ENCODE data around the gene SRXN1. TPM values are rescaled to one million over a fixed set of nuclear protein-coding genes. Genes with fewer than 3 reads are reported as not detected.
A peak's percentile ranks its signal among the peaks of the same experiment; 100 is the strongest.

SRXN1 gene
- total and polyA plus RNA-seq, 9 of the 15 experiments (the other 6 are each of a cell fraction or from before 2014, with no cell fraction given) = 6.8 to 36.4 (median 21.6) TPM

DNA sequence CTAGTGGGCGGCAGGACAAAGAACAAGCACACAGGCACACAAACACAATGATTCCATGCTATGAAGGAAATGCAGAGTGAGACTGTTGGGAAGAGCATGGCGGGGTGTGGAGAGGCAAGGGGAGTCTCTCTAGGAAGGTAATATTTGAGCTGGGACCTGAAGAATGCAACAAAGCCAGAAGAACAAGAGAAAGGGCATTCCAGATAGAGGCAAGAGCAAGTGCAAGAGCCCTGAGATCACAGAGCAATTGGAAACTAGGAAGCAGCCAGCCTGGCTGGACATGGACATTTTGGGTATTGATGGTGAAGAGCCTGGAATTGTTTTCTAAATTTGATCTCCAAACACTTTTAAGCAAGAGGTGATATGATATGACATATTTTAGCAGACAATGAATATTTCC lies 15.4 kb downstream of the SRXN1 start (continued):
- TF ChIP-seq, protein P1, sequence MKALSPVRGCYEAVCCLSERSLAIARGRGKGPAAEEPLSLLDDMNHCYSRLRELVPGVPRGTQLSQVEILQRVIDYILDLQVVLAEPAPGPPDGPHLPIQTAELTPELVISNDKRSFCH (CRISPR knock-in tag; IDR thresholded peaks at IDR 0.05) = no peak
- TF ChIP-seq, protein P1 (tag; IDR thresholded peaks at IDR 0.05) = no peak
- TF ChIP-seq SUPT5H (IDR thresholded peaks at IDR 0.05) (no peak), YBX1 (IDR thresholded peaks at IDR 0.05) (no peak), COPS2 (conservative IDR thresholded peaks at IDR 0.05) (no peak), MYNN (IDR thresholded peaks at IDR 0.05) (no peak), MYNN (CRISPR knock-in tag; IDR thresholded peaks at IDR 0.05) (no peak)

GRCh38 chr20:635893-636338 lies 17.1 kb downstream of the SRXN1 start:
- peaks cover 0 to 23% of the 10 kb centered on the region in 2 experiments; a peak in 2 of 5 replicates for H3K27me3 ChIP-seq (ENCODE audit: control insufficient read depth in 2 of 2, insufficient read depth in 2 of 2, low read length in 2 of 2)
- no peaks in the 10 kb centered on the region for H3K79me2 ChIP-seq (ENCODE audit: control insufficient read depth, insufficient read depth, low read length)
- peaks cover 0 to under 1% of the 10 kb centered on the region in 2 experiments; a peak in 2 of 5 replicates for H3K4me1 ChIP-seq (replicated peaks in 1 of 2; ENCODE audit: control insufficient read depth in 2 of 2, insufficient read depth in 2 of 2, low read length in 2 of 2)
- peaks cover 3% of the 10 kb centered on the region; the same call in 1 of the 2 replicates for H4K20me1 ChIP-seq (replicated peaks; ENCODE audit: control insufficient read depth, insufficient read depth, low read length)
- WGBS (ENCODE audit: insufficient coverage, low coverage, missing lambda C conversion rate) = 8% methylated on average over 7 of the region's 7 CpGs
- no peaks in the 10 kb centered on the region for H3K9me3 ChIP-seq (replicated peaks; ENCODE audit: control insufficient read depth, insufficient read depth, low read depth, low read length)
- intact Hi-C loops (cut with micrococcal nuclease) = no loop called here
- no peak overlapping the region for H3K4me3 ChIP-seq
- H2AFZ ChIP-seq (ENCODE audit: low read depth, low read length) = no peak overlapping the region
- no peaks in the 10 kb centered on the region for H3K9me1 ChIP-seq (ENCODE audit: control insufficient read depth, insufficient read depth, low read length)
- H3K36me3 ChIP-seq (ENCODE audit: control insufficient read depth, insufficient read depth, low read length) = no peaks in the 10 kb centered on the region
- DNase-seq (ENCODE audit: extremely low read depth in 1 of 4, low spot score in 3 of 4) = no peak
- no peak overlapping the region for H3K9ac ChIP-seq (ENCODE audit: insufficient read depth in 1 of 2, low read depth in 2 of 2, low read length in 2 of 2)
- no TSS peak for BruUV-seq (replicated peaks)
- ChIA-PET CTCF (ENCODE audit: low intra/inter-chr PET ratio) (no interaction called here), POLR2A (interaction anchor here (1.0 kb wide), 1 partner anchor 16 kb away, joined by 4 read pairs; no protein-coding TSS in a partner anchor)
- no peak for ATAC-seq
- H3K4me2 ChIP-seq (ENCODE audit: insufficient read depth, low read length) = no peak overlapping the region
- H3K27ac ChIP-seq (ENCODE audit: extremely low read depth, low read depth, low read length) = no peak overlapping the region
- FAIRE-seq = no peak
- in situ Hi-C loops (cut with MboI) = no loop called here
- TF ChIP-seq ZNF174 (CRISPR knock-in tag; IDR thresholded peaks at IDR 0.05) = no peak
- TF ChIP-seq NFIC (IDR thresholded peaks at IDR 0.05) = peak; percentile 40; the same call in 1 of the 2 replicates
- no peak for TF ChIP-seq PBX2 (CRISPR knock-in tag; IDR thresholded peaks at IDR 0.05; ENCODE audit: low read depth)
- 0 out of 2 replicates have a peak, but pooled peaks have one; percentile 12 for TF ChIP-seq PBX2 (tag; conservative IDR thresholded peaks at IDR 0.05; ENCODE audit: low read depth)
- no peak for TF ChIP-seq ZNF282 (CRISPR knock-in tag; IDR thresholded peaks at IDR 0.05)
- TF ChIP-seq SNRNP70 (optimal IDR thresholded peaks at IDR 0.05; ENCODE audit: low read depth, low read length) = no peak
- TF ChIP-seq, protein P2, sequence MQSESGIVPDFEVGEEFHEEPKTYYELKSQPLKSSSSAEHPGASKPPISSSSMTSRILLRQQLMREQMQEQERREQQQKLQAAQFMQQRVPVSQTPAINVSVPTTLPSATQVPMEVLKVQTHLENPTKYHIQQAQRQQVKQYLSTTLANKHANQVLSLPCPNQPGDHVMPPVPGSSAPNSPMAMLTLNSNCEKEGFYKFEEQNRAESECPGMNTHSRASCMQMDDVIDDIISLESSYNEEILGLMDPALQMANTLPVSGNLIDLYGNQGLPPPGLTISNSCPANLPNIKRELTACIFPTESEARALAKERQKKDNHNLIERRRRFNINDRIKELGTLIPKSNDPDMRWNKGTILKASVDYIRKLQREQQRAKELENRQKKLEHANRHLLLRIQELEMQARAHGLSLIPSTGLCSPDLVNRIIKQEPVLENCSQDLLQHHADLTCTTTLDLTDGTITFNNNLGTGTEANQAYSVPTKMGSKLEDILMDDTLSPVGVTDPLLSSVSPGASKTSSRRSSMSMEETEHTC (IDR thresholded peaks at IDR 0.05) = no peak
- TF ChIP-seq, protein P3, sequence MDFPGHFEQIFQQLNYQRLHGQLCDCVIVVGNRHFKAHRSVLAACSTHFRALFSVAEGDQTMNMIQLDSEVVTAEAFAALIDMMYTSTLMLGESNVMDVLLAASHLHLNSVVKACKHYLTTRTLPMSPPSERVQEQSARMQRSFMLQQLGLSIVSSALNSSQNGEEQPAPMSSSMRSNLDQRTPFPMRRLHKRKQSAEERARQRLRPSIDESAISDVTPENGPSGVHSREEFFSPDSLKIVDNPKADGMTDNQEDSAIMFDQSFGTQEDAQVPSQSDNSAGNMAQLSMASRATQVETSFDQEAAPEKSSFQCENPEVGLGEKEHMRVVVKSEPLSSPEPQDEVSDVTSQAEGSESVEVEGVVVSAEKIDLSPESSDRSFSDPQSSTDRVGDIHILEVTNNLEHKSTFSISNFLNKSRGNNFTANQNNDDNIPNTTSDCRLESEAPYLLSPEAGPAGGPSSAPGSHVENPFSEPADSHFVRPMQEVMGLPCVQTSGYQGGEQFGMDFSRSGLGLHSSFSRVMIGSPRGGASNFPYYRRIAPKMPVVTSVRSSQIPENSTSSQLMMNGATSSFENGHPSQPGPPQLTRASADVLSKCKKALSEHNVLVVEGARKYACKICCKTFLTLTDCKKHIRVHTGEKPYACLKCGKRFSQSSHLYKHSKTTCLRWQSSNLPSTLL (IDR thresholded peaks at IDR 0.05) = no peak
- TF ChIP-seq RBM34 (IDR thresholded peaks at IDR 0.05; ENCODE audit: borderline replicate concordance, insufficient read depth, low read length) = no peak
- TF ChIP-seq ZNF785 (CRISPR knock-in tag; IDR thresholded peaks at IDR 0.05) = no peak

Measured in K562 (cell line).